Mammary epithelial cell (primary cell): ENCODE results near the gene NECAP2.

ENCODE experiments used
- EZH2 ChIP-seq: IDR thresholded peaks from 2 replicates; pipeline ENCODE4 v1.6.1; 2012; ENCODE audit warnings: low read length, inconsistent platforms, borderline replicate concordance
- TF ChIP-seq, protein P1 (sequence below), 2 donors: IDR thresholded peaks in 1 of 2; conservative IDR thresholded peaks in 1 of 2; 2 replicates each; pipeline ENCODE4 v1.5.1; 2011 to 2012; ENCODE audit warnings: inconsistent platforms in 2 of 2, low read length in 2 of 2, mild to moderate bottlenecking in 2 of 2, control low read depth in 1 of 2, low read depth in 1 of 2; ENCODE audit not compliant: insufficient read depth in 1 of 2; ENCODE audit errors: extremely low read depth in 1 of 2

DNA sequence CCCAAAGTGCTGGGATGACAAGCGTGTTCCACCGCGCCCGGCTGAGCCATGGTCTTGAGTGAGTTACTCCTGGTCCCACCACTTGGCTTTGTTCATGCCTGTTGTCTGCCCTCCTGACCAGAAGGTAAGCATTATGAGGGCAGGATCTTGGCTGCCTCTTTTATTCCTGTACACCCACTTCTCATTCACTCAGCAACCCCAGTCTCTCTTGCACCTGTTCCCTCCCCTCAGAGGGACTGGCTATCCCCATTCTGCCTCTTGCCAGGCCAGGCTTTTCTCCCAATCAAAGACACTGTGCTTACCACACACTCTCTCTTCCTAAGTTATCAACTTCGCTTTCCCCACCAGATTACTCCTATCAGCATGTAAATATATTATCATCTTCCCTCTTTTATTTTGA lies 29.7 kb upstream of the NECAP2 start:
- TF ChIP-seq EZH2 = no peak
- TF ChIP-seq, protein P1, sequence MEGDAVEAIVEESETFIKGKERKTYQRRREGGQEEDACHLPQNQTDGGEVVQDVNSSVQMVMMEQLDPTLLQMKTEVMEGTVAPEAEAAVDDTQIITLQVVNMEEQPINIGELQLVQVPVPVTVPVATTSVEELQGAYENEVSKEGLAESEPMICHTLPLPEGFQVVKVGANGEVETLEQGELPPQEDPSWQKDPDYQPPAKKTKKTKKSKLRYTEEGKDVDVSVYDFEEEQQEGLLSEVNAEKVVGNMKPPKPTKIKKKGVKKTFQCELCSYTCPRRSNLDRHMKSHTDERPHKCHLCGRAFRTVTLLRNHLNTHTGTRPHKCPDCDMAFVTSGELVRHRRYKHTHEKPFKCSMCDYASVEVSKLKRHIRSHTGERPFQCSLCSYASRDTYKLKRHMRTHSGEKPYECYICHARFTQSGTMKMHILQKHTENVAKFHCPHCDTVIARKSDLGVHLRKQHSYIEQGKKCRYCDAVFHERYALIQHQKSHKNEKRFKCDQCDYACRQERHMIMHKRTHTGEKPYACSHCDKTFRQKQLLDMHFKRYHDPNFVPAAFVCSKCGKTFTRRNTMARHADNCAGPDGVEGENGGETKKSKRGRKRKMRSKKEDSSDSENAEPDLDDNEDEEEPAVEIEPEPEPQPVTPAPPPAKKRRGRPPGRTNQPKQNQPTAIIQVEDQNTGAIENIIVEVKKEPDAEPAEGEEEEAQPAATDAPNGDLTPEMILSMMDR (conservative IDR thresholded peaks at IDR 0.05 in 1 of 2, IDR thresholded peaks at IDR 0.05 in 1 of 2; ENCODE audit: extremely low read depth in 1 of 2, insufficient read depth in 1 of 2, low read depth in 1 of 2, low read length in 2 of 2) = no peak
